ENCODE measurements around the gene FERMT3.

The FERMT3 gene

DNA sequence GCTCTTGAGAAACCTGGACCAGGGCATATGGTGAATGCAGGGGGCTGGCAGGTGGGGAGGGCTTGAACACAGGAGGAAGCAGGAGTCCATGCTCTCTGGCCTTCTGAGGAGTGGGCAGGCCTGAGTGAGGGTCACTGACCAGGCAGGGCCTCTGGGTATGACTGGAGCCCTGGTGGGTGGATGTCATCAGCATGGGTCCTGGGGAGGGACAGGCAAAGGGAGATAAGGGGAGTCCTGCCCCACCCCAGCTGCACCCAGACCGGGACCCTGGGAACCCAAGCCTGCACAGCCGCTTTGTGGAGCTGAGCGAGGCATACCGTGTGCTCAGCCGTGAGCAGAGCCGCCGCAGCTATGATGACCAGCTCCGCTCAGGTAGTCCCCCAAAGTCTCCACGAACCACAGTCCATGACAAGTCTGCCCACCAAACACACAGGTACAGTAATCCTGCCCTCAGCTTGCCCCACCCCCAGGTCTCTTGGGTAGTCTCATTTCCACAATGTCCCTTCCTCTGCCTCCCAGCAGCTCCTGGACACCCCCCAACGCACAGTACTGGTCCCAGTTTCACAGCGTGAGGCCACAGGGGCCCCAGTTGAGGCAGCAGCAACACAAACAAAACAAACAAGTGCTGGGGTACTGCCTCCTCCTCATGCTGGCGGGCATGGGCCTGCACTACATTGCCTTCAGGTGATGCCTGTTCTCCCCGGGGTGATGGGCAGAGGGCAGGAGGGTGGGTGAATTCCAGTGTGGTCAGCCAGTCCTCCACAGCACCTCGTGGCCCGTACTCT is 25.9 kb downstream of the FERMT3 start:
- Histone ChIP-seq H3K4me3 (ENCODE audit: low read depth, low read length) (no peak overlapping the region), H3K27me3 (ENCODE audit: insufficient read depth, low read depth, severe bottlenecking) (no peaks in the 10 kb centered on the region), H3K9me3 (ENCODE audit: severe bottlenecking) (no peaks in the 10 kb centered on the region), H3K27ac (no peak overlapping the region), H3K36me3 (peaks cover 7% of the 10 kb centered on the region)
- no peak for DNase-seq
- TF ChIP-seq, protein P1, sequence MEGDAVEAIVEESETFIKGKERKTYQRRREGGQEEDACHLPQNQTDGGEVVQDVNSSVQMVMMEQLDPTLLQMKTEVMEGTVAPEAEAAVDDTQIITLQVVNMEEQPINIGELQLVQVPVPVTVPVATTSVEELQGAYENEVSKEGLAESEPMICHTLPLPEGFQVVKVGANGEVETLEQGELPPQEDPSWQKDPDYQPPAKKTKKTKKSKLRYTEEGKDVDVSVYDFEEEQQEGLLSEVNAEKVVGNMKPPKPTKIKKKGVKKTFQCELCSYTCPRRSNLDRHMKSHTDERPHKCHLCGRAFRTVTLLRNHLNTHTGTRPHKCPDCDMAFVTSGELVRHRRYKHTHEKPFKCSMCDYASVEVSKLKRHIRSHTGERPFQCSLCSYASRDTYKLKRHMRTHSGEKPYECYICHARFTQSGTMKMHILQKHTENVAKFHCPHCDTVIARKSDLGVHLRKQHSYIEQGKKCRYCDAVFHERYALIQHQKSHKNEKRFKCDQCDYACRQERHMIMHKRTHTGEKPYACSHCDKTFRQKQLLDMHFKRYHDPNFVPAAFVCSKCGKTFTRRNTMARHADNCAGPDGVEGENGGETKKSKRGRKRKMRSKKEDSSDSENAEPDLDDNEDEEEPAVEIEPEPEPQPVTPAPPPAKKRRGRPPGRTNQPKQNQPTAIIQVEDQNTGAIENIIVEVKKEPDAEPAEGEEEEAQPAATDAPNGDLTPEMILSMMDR (IDR thresholded peaks at IDR 0.05; ENCODE audit: low read depth, low read length): no peak

DNA sequence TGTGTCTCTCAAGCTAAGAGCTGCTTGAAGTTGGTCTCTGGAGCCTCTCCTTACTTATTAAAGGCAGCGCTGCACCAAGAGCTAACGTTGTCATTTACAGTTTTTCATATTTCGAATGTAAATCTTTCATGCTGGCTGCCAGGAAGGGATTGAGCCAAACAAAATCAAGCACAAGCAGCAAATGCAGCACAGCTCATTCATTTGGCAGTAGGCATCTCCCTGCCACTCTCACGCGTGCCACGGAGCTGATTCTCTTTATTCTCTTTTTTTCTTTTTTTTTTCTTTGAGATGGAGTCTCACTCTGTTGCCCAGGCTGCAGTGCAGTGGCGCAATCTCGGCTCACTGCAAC is 26.4 kb downstream of the FERMT3 start:
- Histone ChIP-seq H3K27ac (no peak overlapping the region), H3K4me3 (ENCODE audit: low read depth, low read length) (no peak overlapping the region)
- TF ChIP-seq, protein P1 (IDR thresholded peaks at IDR 0.05; ENCODE audit: low read depth, low read length): no peak

DNA sequence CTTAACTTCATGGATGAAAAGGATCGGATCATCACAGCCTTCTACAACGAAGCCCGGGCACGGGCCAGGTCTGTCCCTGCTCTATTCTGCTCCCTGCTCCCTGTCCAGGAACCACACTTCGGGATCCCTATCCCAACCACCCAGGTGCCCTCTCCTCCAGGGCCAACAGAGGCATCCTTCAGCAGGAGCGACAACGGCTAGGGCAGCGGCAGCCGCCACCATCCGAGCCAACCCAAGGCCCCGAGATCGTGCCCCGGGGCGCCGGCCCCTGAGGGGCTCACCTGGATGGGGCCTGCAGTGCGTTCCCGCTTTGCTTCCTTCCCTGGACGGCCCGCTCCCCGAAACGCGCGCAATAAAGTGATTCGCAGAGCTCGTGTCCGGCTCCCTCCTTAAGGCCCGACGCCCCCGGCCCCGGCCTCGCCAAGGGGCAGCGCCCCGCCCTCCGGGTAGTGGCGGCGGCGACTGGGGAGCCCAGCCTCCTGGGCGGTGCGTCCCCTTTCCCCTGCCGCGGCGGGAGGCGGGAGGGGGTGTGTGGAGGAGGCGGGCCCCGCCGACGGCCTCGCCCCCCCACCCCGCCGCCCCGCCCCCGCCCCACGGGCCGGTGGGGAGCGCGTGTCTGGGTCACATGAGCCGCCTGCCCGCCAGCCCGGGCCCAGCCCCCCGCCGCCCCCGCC is 27.5 kb downstream of the FERMT3 start, which contains the start of gene VEGFB:
Gene VEGFB (plus strand): TSS at position 672 of the 674 bp plus-strand sequence. CDS start 250 bp downstream, outside the sequence.
- peaks cover 22% of the 10 kb centered on the region for H3K36me3 ChIP-seq
- no peaks in the 10 kb centered on the region for H3K9me3 ChIP-seq (ENCODE audit: severe bottlenecking)
- no peaks in the 10 kb centered on the region for H3K27me3 ChIP-seq (ENCODE audit: insufficient read depth, low read depth, severe bottlenecking)
- peak; percentile 79 for DNase-seq
- TF ChIP-seq, protein P1 (IDR thresholded peaks at IDR 0.05; ENCODE audit: low read depth, low read length): no peak
- peak within 1 kb of the TSS; percentile 61 for H3K27ac ChIP-seq
- peak within 1 kb of the TSS; percentile 65 for H3K4me3 ChIP-seq (ENCODE audit: low read depth, low read length)

More for the DNA sequence above, 26.4 kb downstream of the FERMT3 start:
- Histone ChIP-seq H3K36me3 (peaks cover 11% of the 10 kb centered on the region), H3K27me3 (ENCODE audit: insufficient read depth, low read depth, severe bottlenecking) (no peaks in the 10 kb centered on the region), H3K9me3 (ENCODE audit: severe bottlenecking) (no peaks in the 10 kb centered on the region)
- no peak for DNase-seq

DNA sequence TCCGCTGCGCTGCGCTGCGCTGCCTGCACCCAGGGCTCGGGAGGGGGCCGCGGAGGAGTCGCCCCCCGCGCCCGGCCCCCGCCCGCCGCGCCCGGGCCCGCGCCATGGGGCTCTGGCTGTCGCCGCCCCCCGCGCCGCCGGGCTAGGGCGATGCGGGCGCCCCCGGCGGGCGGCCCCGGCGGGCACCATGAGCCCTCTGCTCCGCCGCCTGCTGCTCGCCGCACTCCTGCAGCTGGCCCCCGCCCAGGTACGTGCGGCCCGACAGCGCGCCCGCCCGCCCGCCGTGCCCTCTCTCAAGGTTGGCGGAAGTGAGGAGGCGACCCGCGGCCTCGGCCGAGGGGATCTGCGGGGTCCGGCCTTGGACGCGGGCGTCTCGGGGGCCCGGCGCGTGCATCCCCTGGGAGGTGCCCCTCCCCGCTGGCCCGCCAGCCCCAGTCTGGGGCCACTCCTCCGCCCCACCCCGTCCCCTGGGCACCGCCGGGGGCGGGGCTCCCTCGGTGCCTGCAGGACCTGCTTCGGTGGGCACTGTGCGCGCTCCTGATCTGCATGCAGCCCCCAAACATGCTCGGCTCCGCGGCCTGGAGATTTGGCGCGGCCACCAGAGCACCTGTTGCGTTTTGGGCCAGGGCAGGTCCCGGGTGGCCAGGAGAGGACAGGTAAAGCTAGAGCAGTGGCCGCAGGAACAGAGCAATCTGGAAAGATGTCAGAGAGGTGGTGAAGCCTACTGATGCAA is 28.3 kb downstream of the FERMT3 start:
- H3K9me3 ChIP-seq (ENCODE audit: severe bottlenecking): no peaks in the 10 kb centered on the region
- TF ChIP-seq, protein P1 (IDR thresholded peaks at IDR 0.05; ENCODE audit: low read depth, low read length): no peak
- H3K27ac ChIP-seq: peak overlapping the region; percentile 58
- peaks cover 22% of the 10 kb centered on the region for H3K36me3 ChIP-seq
- H3K4me3 ChIP-seq (ENCODE audit: low read depth, low read length): peak overlapping the region; percentile 41
- no peaks in the 10 kb centered on the region for H3K27me3 ChIP-seq (ENCODE audit: insufficient read depth, low read depth, severe bottlenecking)
- DNase-seq: no peak

DNA sequence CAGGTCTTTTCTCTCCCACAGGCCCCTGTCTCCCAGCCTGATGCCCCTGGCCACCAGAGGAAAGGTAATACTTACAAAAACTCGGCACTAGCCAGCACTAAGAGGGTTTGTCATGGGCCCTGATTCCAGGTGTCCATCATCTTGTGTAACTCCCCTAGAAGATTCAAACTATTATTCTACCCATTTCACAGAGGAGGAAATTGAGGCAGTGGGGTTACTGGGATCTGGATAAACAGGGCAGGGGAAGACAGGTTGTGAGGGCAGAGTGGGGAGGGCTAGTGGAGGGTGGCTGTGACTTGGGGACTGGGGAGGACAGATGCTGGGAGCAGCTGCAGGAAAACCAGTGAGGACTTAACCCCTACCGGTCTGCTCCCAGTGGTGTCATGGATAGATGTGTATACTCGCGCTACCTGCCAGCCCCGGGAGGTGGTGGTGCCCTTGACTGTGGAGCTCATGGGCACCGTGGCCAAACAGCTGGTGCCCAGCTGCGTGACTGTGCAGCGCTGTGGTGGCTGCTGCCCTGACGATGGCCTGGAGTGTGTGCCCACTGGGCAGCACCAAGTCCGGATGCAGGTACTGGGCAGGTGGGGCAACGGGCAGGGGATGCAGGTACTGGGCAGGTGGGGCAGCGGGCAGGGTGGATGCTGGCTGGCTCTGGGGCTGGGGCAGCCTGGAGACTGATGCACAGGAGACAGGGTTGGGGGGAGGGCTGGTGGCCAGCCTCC is 29.1 kb downstream of the FERMT3 start:
- Histone ChIP-seq H3K4me3 (ENCODE audit: low read depth, low read length) (peak overlapping the region; percentile 41), H3K27ac (no peak overlapping the region), H3K27me3 (ENCODE audit: insufficient read depth, low read depth, severe bottlenecking) (no peaks in the 10 kb centered on the region), H3K36me3 (peaks cover 22% of the 10 kb centered on the region), H3K9me3 (ENCODE audit: severe bottlenecking) (no peaks in the 10 kb centered on the region)
- DNase-seq: no peak
- TF ChIP-seq, protein P1 (IDR thresholded peaks at IDR 0.05; ENCODE audit: low read depth, low read length): no peak

Data from WERI-Rb-1 (cell line).